Tongue (tissue), 2 donors: ENCODE data around the gene ENPP7. TPM values are rescaled to one million over a fixed set of nuclear protein-coding genes. Genes with fewer than 3 reads are reported as not detected.

Source experiments
- DNase-seq: peaks from one replicate; pipeline ENCODE4 v3.0.0-alpha.2; 2015
- total RNA-seq: library from RNA; depleted of rRNA; stranded (reverse); fragments of >200 nt; gene quantifications from one replicate; pipeline ENCODE4 v1.2.3, GENCODE V29; 2014

Gene ENPP7
- total RNA-seq, 1 donor from 2014 or later = not detected

- DNase-seq = peak; percentile 65
Measured at GRCh38 chr17:79778504-79779083, 47.9 kb downstream of the ENPP7 start.

- no peak for DNase-seq
Measured at GRCh38 chr17:79779084-79779529, 48.4 kb downstream of the ENPP7 start.

DNA sequence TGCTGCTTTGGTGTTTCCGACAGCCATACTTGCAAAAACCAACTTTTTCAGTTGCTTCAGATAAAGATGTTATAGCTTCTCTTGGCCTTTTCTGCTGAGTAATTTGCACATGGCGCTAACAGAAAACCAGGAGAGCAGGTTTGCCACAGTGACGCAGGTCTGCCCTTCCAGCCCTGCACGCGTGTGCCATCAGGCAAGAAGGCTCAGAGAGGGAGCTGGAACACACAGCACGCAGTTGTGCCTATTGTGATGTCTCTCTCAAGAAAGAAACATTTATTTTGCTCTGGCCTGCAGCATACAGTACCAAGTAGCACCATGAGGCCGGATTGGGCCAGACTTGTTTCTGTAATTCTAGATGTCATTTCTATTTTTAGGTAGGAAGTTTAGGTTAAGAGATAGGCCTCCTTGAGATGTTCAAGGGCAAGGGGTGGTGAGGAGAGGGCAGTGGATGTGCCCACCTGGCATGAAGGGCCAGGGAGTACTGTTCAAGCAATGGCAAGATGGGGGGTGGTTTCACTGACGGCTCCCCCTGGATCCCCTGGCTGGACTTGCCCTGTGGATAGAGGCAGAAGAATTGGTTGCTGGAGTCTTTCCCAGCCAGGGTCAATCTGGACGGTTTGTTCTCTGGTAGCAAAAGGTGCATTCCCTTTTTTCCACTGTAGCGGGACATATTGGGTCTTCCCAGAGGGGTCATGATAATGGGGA lies 49.1 kb downstream of the ENPP7 start:
- DNase-seq = no peak

GRCh38 chr17:79781012-79781650 lies 50.4 kb downstream of the ENPP7 start:
- DNase-seq = no peak

DNA sequence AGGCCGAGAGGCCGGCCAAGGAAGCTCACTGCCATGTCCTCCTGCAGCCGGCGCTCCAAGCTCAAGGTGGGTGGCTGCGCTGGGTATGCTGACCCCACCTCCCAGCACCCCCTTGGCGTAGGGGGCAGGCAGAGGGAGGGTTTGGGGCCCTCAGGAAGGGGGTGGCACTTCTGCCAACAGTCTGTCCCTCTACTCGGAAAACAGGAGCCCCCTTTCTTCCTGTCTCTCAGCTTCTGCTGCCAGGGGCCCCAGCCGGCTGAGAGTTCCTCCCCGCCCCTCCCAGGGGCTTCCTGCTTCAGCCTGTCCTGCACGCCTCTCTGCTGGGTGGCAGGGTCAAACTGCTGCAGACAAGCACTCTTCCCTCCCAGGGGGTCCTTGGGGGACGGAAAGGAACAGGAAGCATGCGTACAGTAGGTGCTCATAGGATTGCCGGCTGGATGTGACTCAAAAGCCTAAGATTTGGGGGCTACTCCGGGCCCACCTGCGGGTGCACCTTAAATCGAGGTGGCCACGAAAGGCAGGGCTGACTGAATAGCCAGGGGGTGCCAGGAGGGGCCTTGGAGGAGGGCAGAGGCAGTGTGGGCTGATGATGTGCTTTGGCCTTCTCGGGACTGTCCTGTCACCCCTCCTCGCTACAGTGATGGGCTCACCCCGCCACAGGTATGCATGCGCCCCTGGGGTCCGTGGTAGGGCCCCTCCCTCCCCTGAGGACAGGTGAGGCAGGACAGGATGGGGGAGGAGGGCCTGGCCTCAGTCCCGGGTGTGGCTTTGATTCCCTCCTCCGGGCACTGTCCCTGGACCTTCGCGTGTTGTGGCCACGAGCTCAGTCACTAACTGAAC lies 51.2 kb downstream of the ENPP7 start:
- DNase-seq = no peak

- no peak for DNase-seq
Measured at GRCh38 chr17:79783891-79784290, 53.1 kb downstream of the ENPP7 start.

DNA sequence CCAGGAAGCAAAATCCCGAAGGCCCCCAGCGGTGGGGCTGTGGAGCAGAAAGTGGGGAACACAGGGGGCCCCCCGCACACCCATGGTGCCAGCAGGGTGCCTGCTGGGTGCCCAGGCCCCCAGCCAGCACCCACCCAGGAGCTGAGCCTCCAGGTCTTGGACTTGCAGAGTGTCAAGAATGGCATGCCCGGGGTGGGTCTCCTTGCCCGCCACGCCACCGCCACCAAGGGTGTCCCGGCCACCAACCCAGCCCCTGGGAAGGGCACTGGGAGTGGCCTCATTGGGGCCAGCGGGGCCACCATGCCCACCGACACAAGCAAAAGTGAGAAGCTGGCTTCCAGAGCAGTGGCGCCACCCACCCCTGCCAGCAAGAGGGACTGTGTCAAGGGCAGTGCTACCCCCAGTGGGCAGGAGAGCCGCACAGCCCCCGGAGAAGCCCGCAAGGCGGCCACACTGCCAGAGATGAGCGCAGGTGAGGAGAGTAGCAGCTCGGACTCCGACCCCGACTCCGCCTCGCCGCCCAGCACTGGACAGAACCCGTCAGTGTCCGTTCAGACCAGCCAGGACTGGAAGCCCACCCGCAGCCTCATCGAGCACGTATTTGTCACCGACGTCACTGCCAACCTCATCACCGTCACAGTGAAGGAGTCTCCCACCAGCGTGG lies 53.7 kb downstream of the ENPP7 start:
- no peak for DNase-seq

GRCh38 chr17:79785017-79785899 lies 54.5 kb downstream of the ENPP7 start:
- DNase-seq = no peak

- no peak for DNase-seq
Measured at GRCh38 chr17:79785900-79786810, 55.4 kb downstream of the ENPP7 start.

DNA sequence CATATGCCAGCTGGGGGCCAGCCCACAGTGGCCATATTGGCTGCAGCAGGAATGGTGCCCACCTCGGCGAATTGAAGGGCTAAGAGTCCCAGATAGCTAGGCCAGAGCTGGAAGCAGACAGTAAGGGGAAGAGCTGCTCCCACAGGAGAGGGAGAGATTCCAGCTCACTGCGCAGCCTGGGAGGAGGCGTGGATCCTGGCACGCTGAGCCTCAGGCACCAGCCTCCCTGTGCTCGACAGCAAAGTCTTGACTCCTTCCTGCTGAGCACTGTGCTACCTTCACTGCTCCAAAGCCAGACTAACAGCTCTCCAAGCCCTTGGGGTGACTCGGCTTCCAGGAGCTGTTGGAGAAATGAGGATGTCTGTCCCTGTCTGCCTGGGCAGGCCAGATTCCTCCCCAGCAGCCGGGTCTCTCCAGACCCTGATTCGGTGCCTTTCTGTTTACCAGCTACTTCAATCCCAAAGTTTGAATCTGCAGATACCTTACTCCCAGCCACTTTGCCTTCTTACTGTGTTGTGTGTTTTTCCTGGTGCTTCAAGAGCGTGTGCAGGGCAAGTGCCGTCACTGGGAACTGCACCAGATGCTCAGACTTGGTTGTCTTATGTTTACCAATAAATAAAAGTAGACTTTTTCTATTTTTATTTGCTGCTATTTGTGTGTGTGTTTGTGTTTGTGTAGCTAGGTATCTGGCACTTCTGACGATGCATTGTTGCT lies 56.3 kb downstream of the ENPP7 start:
- DNase-seq = no peak

DNA sequence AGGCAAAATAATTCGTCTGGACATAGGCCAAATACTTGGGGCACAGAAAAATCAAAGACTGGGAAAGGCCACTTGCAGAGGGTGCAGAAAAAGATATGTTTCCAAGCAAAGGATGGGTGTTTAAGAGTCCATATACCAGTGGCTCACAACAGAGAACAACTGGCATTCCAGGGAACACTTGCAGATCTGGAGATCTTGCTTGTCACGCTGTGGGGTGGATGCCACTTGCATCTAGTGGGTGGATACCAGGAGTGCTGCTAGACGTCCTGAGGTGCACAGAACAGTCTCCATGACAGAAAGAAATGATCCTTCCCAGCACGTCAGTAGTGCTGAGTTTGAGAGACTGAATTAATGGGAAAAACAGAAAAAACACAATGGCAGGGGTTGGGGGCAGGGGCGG lies 57.7 kb downstream of the ENPP7 start:
- DNase-seq = no peak

- no peak for DNase-seq
Measured at GRCh38 chr17:79788989-79789942, 58.5 kb downstream of the ENPP7 start.

- DNase-seq = peak; percentile 62
Measured at GRCh38 chr17:79789943-79790804, 59.4 kb downstream of the ENPP7 start.

DNA sequence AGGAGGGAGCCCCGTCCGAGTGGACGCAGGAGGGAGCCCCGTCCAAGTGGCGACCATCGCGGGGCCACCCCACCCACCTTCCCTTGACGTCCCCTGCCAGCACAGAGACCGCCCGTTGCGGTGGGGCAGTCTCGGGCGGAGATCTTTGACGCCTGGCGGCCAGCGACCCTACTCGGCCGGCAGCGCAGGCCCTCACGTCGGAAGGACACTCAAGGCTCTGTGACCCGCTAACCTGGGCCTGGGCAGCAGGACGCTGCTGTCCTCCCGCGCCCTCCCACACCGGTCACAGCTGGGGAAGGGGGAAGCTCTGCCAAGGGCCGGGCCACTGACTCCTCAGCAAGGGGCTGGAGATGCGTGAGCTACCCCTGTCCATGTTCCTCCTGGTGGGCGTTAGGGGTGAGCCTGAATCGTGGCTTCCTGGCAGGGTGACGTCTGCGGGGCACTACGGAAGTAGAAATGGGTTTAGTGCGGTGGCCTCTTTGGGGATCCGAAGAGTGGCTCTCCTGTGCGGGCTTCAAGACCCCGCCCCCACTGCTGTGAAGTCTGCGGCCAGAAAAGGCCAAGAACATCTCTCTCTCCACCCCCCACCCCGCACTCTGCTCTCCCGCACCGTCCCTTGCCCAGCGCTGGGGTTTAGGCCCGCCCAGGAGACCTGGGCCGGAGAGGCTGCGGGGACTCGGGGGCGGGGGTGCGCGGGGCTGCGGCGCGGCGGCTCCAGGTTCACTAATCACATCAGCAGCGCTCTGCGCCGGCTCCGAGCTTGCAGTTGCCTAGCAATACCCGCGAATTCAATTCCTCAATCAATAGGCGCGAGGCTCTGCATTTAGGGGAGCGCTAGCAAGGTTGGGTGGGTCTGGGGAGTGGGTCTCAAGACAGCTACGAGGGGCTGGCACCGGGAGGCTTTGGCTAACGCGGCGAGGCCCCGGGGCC lies 60.3 kb downstream of the ENPP7 start:
- DNase-seq = no peak

DNA sequence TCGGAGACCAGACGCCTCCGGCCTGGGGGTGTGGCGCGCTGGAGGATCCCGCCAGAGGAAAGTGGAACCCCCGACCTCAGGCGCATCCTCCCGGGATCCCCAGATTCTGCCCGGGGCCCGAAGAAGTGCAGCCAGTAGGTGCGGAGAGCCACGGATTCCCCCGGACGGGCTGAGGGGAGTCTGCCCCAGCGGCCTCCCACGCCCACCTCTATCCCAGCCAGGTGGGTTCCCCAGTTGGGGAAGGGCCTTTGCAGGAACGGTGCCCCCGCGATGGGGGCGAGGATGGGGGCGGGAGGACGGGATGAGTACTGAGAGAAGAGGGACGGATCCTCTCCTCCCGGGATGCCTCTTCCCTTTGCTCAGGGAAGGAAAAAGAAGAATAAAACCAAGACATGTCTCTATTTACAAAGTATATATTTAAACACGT lies 61.0 kb downstream of the ENPP7 start:
- no peak for DNase-seq
